ENCODE measurements around the gene CDR2L. TPM values are rescaled to one million over a fixed set of nuclear protein-coding genes. Genes with fewer than 3 reads are reported as not detected.
"Not testable (repeated sequence)": the region's sequence is repeated elsewhere in the genome, so short reads cannot be mapped to it uniquely, and the experiment has no call there.

Gene CDR2L
- total RNA-seq, 1 donor from 2014 or later: 69.2 TPM

GRCh38 chr17:74981979-74982662, 5.3 kb upstream of the CDR2L start:
- no peak for DNase-seq (ENCODE audit: low read depth)

GRCh38 chr17:74982663-74983313, 4.6 kb upstream of the CDR2L start:
- not testable (repeated sequence) for DNase-seq (ENCODE audit: low read depth)

GRCh38 chr17:74986206-74986576, 1.2 kb upstream of the CDR2L start:
- no peak for DNase-seq (ENCODE audit: low read depth)

- no peak for DNase-seq (ENCODE audit: low read depth)
Measured at GRCh38 chr17:74987909-74988711, 678 bp downstream of the CDR2L start.

- no peak for DNase-seq (ENCODE audit: low read depth)
Measured at GRCh38 chr17:74990581-74991105, 3.2 kb downstream of the CDR2L start.

GRCh38 chr17:74992223-74992622, 4.8 kb downstream of the CDR2L start:
- peak; percentile 36 for DNase-seq (ENCODE audit: low read depth)

- peak; percentile 86 for DNase-seq (ENCODE audit: low read depth)
Measured at GRCh38 chr17:74994440-74994839, 7.0 kb downstream of the CDR2L start.

- DNase-seq (ENCODE audit: low read depth): no peak
Measured at GRCh38 chr17:74995847-74996246, 8.4 kb downstream of the CDR2L start.

- DNase-seq (ENCODE audit: low read depth): no peak
Measured at GRCh38 chr17:74998783-74999182, 11.4 kb downstream of the CDR2L start.

GRCh38 chr17:74999523-74999922, 12.1 kb downstream of the CDR2L start:
- DNase-seq (ENCODE audit: low read depth): no peak

- no peak for DNase-seq (ENCODE audit: low read depth)
Measured at GRCh38 chr17:75001915-75002843, 14.7 kb downstream of the CDR2L start.

- no peak for DNase-seq (ENCODE audit: low read depth)
Measured at GRCh38 chr17:75003070-75003956, 15.9 kb downstream of the CDR2L start.

- DNase-seq (ENCODE audit: low read depth): no peak
Measured at GRCh38 chr17:75003957-75004355, 16.5 kb downstream of the CDR2L start.

- no peak for DNase-seq (ENCODE audit: low read depth)
Measured at GRCh38 chr17:75004371-75004770, 16.9 kb downstream of the CDR2L start.

- DNase-seq (ENCODE audit: low read depth): no peak
Measured at GRCh38 chr17:75005291-75005690, 17.9 kb downstream of the CDR2L start.

GRCh38 chr17:75006084-75006483, 18.7 kb downstream of the CDR2L start:
- DNase-seq (ENCODE audit: low read depth): not testable (repeated sequence)

GRCh38 chr17:75006653-75007052, 19.2 kb downstream of the CDR2L start:
- no peak for DNase-seq (ENCODE audit: low read depth)

GRCh38 chr17:75008373-75008772, 20.9 kb downstream of the CDR2L start:
- DNase-seq (ENCODE audit: low read depth): no peak

GRCh38 chr17:75009139-75009724, 21.8 kb downstream of the CDR2L start:
- DNase-seq (ENCODE audit: low read depth): no peak

All from renal cortical epithelial cell (primary cell).